ENCODE measurements around the gene EML1.

- TF ChIP-seq POLR2AphosphoS5 (IDR thresholded peaks at IDR 0.05; ENCODE audit: borderline replicate concordance, low read depth, low read length): no peak
- no peak for TF ChIP-seq EZH2 (IDR thresholded peaks at IDR 0.05)
- TF ChIP-seq FOXP2 (optimal IDR thresholded peaks at IDR 0.05; ENCODE audit: control extremely low read depth, extremely low read length, insufficient read depth): no peak
These were observed 48.9 kb downstream of the EML1 start for GRCh38 chr14:99842141-99842540.

Data from SK-N-MC (cell line).